ENCODE measurements around the gene CATSPERD. TPM values are rescaled to one million over a fixed set of nuclear protein-coding genes. Genes with fewer than 3 reads are reported as not detected.

The CATSPERD gene
- total RNA-seq, 1 donor from 2014 or later, result not detected

DNA sequence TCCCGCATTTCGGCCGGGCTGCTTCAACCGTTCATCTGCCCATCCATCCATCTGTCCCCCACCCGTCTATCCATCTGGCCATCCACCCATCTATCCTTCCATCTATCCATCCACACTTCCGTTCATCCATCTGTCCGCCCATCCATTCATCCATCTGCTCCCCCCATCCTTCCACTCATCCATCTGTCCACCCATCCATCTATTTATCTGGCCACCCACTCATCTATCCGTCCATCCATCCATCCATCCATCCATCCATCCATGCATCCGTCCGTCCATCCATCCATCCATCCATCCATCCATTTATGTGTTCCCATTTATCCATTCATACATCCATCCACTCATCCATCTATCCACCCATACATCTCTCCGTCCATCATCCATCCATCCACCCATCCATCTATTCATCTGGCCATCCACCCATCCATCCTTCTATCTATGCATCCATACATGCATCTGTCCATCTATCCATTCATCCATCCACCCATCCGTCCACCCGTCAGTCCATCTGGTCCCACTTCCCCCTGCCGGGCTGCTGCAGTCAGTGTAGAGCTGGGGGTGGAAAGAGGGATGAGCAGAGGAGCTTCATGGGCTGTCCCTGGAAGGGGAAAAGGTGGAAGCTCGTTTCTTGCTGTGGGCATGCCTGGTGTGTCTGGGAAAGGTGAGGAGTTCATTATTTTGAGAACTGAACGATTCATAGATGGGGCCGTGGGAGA is 38.9 kb upstream of the CATSPERD start:
- Mint-ChIP-seq H3K27me3 (ENCODE audit: unreplicated experiment) (peaks cover 18% of the 10 kb centered on the region), H3K4me1 (ENCODE audit: low read depth, unreplicated experiment) (peaks cover 11% of the 10 kb centered on the region), H3K27ac (ENCODE audit: unreplicated experiment) (peak overlapping the region; percentile 94), H3K4me3 (ENCODE audit: unreplicated experiment) (peak overlapping the region; percentile 93), H3K9me3 (ENCODE audit: unreplicated experiment) (peaks cover 22% of the 10 kb centered on the region), H3K36me3 (ENCODE audit: unreplicated experiment) (peaks cover 5% of the 10 kb centered on the region)
- no peak for TF ChIP-seq CTCF (IDR thresholded peaks at IDR 0.05; ENCODE audit: partially characterized antibody, unreplicated experiment)
- DNase-seq, result no peak

- peaks cover 10% of the 10 kb centered on the region for H3K4me1 Mint-ChIP-seq (ENCODE audit: low read depth, unreplicated experiment)
- peaks cover 22% of the 10 kb centered on the region for H3K9me3 Mint-ChIP-seq (ENCODE audit: unreplicated experiment)
- H3K27ac Mint-ChIP-seq (ENCODE audit: unreplicated experiment), result peak overlapping the region; percentile 94
- H3K36me3 Mint-ChIP-seq (ENCODE audit: unreplicated experiment), result peaks cover 5% of the 10 kb centered on the region
- H3K4me3 Mint-ChIP-seq (ENCODE audit: unreplicated experiment), result peak overlapping the region; percentile 93
- DNase-seq, result no peak
- TF ChIP-seq CTCF (IDR thresholded peaks at IDR 0.05; ENCODE audit: partially characterized antibody, unreplicated experiment), result no peak
- H3K27me3 Mint-ChIP-seq (ENCODE audit: unreplicated experiment), result peaks cover 17% of the 10 kb centered on the region
Measured at GRCh38 chr19:5682107-5682482, 38.3 kb upstream of the CATSPERD start.

GRCh38 chr19:5683177-5683886 is 37.1 kb upstream of the CATSPERD start:
- peaks cover 5% of the 10 kb centered on the region for H3K36me3 Mint-ChIP-seq (ENCODE audit: unreplicated experiment)
- no peak for DNase-seq
- peaks cover 10% of the 10 kb centered on the region for H3K4me1 Mint-ChIP-seq (ENCODE audit: low read depth, unreplicated experiment)
- peak overlapping the region; percentile 52 for H3K27ac Mint-ChIP-seq (ENCODE audit: unreplicated experiment)
- peak overlapping the region; percentile 78 for H3K4me3 Mint-ChIP-seq (ENCODE audit: unreplicated experiment)
- TF ChIP-seq CTCF (IDR thresholded peaks at IDR 0.05; ENCODE audit: partially characterized antibody, unreplicated experiment), result no peak
- H3K27me3 Mint-ChIP-seq (ENCODE audit: unreplicated experiment), result peaks cover 20% of the 10 kb centered on the region
- peaks cover 22% of the 10 kb centered on the region for H3K9me3 Mint-ChIP-seq (ENCODE audit: unreplicated experiment)

- no peak overlapping the region for H3K4me3 Mint-ChIP-seq (ENCODE audit: unreplicated experiment)
Measured at GRCh38 chr19:5684694-5685430, 35.6 kb upstream of the CATSPERD start.

More at GRCh38 chr19:5684694-5685430, 35.6 kb upstream of the CATSPERD start:
- peaks cover 21% of the 10 kb centered on the region for H3K27me3 Mint-ChIP-seq (ENCODE audit: unreplicated experiment)
- H3K4me1 Mint-ChIP-seq (ENCODE audit: low read depth, unreplicated experiment), result peaks cover 7% of the 10 kb centered on the region
- no peak for TF ChIP-seq CTCF (IDR thresholded peaks at IDR 0.05; ENCODE audit: partially characterized antibody, unreplicated experiment)
- H3K36me3 Mint-ChIP-seq (ENCODE audit: unreplicated experiment), result peaks cover 5% of the 10 kb centered on the region
- H3K27ac Mint-ChIP-seq (ENCODE audit: unreplicated experiment), result no peak overlapping the region
- peaks cover 18% of the 10 kb centered on the region for H3K9me3 Mint-ChIP-seq (ENCODE audit: unreplicated experiment)
- no peak for DNase-seq
